ENCODE measurements around the gene SLC14A1.

GRCh38 chr18:45730832-45731575 is 7.0 kb downstream of the SLC14A1 start:
- TF ChIP-seq CTCF (IDR thresholded peaks at IDR 0.05; ENCODE audit: low read depth, low read length, poor library complexity, severe bottlenecking) (no peak), EZH2phosphoT487 (IDR thresholded peaks at IDR 0.05; ENCODE audit: borderline replicate concordance, low read length) (no peak)
